Glomerular visceral epithelial cell (primary cell): Measurements from ENCODE around the gene VTN.

Experiments used
- DNase-seq: peaks from one replicate; pipeline ENCODE4 v3.0.0-alpha.2; 2016; ENCODE audit errors: extremely low spot score

The VTN gene

GRCh38 chr17:28370035-28370743, at the start of gene VTN:
Gene VTN, minus strand, starts transcription at chr17:28370307. Its CDS starts 104 bp downstream, at chr17:28370203.
- peak; percentile 26 for DNase-seq

- peak; percentile 70 for DNase-seq
These were observed 46.7 kb upstream of the VTN start for GRCh38 chr17:28416703-28417311.

GRCh38 chr17:28415886-28416285, 45.8 kb upstream of the VTN start:
- DNase-seq = no peak

- no peak for DNase-seq
These were observed 43.7 kb upstream of the VTN start for GRCh38 chr17:28413804-28414203.

GRCh38 chr17:28412099-28412498, 42.0 kb upstream of the VTN start:
- DNase-seq = no peak

- DNase-seq = no peak
These were observed 37.8 kb upstream of the VTN start for GRCh38 chr17:28407974-28408306.

GRCh38 chr17:28407130-28407973, 37.2 kb upstream of the VTN start:
- DNase-seq = peak; percentile 42

GRCh38 chr17:28406473-28406814, 36.3 kb upstream of the VTN start:
- no peak for DNase-seq

- DNase-seq = peak; percentile 53
These were observed 35.7 kb upstream of the VTN start, which contains the start of gene SLC46A1 for GRCh38 chr17:28405632-28406472. Gene SLC46A1, minus strand, starts transcription at chr17:28406212. Its CDS starts 98 bp downstream, at chr17:28406114.

- DNase-seq = no peak
These were observed 34.9 kb upstream of the VTN start for GRCh38 chr17:28404812-28405570.

GRCh38 chr17:28404461-28404811, 34.3 kb upstream of the VTN start:
- DNase-seq = no peak

- DNase-seq = no peak
These were observed 33.9 kb upstream of the VTN start for GRCh38 chr17:28404007-28404406.

- no peak for DNase-seq
These were observed 32.7 kb upstream of the VTN start for GRCh38 chr17:28402844-28403243.

GRCh38 chr17:28402224-28402630, 32.1 kb upstream of the VTN start:
- no peak for DNase-seq

- DNase-seq = no peak
These were observed 29.7 kb upstream of the VTN start for GRCh38 chr17:28399808-28400207.

GRCh38 chr17:28398280-28398981, 28.3 kb upstream of the VTN start:
- peak; percentile 85 for DNase-seq

- DNase-seq = no peak
These were observed 27.7 kb upstream of the VTN start for GRCh38 chr17:28397687-28398279.

GRCh38 chr17:28397275-28397674, 27.2 kb upstream of the VTN start:
- no peak for DNase-seq

GRCh38 chr17:28396635-28397239, 26.6 kb upstream of the VTN start:
- DNase-seq = no peak

- no peak for DNase-seq
These were observed 25.9 kb upstream of the VTN start for GRCh38 chr17:28395968-28396367.
